Subcutaneous adipose tissue (tissue), 4 donors: Measurements from ENCODE around the gene KIAA1958. TPM values are rescaled to one million over a fixed set of nuclear protein-coding genes. Genes with fewer than 3 reads are reported as not detected.

Experiments
- CTCF ChIP-seq: fragments of 450-650 bp; IDR thresholded peaks from one replicate; pipeline ENCODE4 v1.5.1; 2016; ENCODE audit warnings: low read depth, mild to moderate bottlenecking, control low read depth, antibody characterized with exemption, moderate library complexity
- total RNA-seq, 4 donors: library from RNA; depleted of rRNA; stranded (reverse); fragments of >200 nt; gene quantifications; one replicate each; pipeline ENCODE4 v1.1.0, GENCODE V29; 2016

KIAA1958 gene
- 1 to 10 TPM; 2.0 to 6.2 (median 3.5) TPM for total RNA-seq

GRCh38 chr9:112486221-112487007, at the start of gene KIAA1958:
Gene KIAA1958 (plus strand): TSS chr9:112486827. CDS start chr9:112574081, 87,254 bp downstream.
- TF ChIP-seq CTCF, result no peak

- no peak for TF ChIP-seq CTCF
These were observed 49.2 kb upstream of the KIAA1958 start for GRCh38 chr9:112437406-112437805.

- TF ChIP-seq CTCF, result no peak
These were observed 47.5 kb upstream of the KIAA1958 start for GRCh38 chr9:112439171-112439570.

- TF ChIP-seq CTCF, result no peak
These were observed 46.8 kb upstream of the KIAA1958 start for GRCh38 chr9:112439825-112440224.

- no peak for TF ChIP-seq CTCF
These were observed 43.4 kb upstream of the KIAA1958 start for GRCh38 chr9:112443200-112443599.

GRCh38 chr9:112443636-112444035, 43.0 kb upstream of the KIAA1958 start:
- no peak for TF ChIP-seq CTCF

GRCh38 chr9:112445196-112445595, 41.4 kb upstream of the KIAA1958 start:
- no peak for TF ChIP-seq CTCF
